ENCODE measurements around the gene ARHGAP45.

Gene ARHGAP45

DNA sequence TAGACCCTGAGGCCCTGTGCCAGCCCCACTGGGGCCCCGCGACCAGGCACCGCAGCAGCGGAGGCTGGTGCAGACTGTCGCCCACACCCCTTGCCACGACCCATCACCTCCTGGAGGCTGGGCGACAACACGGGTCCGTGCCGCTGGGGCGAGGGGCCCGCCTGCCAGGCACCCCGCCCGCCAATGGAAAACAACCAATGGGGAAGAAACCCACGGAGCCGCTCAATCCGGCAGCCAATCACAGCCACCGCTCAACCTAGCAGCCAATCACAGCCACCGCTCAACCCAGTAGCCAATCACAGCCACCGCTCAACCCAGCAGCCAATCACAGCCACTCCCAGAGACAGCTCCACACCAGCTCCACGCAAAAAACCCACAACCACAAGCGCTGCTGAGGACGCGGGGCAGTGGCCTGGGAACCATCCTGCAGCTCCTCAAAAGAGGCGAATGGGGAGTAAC lies 66.5 kb downstream of the ARHGAP45 start:
- Histone ChIP-seq H3K27me3 (ENCODE audit: control insufficient read depth in 3 of 3, insufficient read depth in 3 of 3, low read depth in 1 of 3, low read length in 3 of 3) (no peaks in the 10 kb centered on the region), H4K8ac (ENCODE audit: low read depth, low read length) (no peak overlapping the region), H3K14ac (ENCODE audit: low read length) (no peak overlapping the region), H3K4me1 (ENCODE audit: control insufficient read depth in 2 of 2, insufficient read depth in 1 of 2, low read depth in 1 of 2, low read length in 2 of 2) (peaks cover 13 to 19% of the 10 kb centered on the region in 2 donors), H2AK5ac (ENCODE audit: low read depth, low read length) (peak overlapping the region; percentile 90), H3K9ac (ENCODE audit: low read depth, low read length, poor library complexity) (no peak overlapping the region), H3K36me3 (replicated peaks in 1 of 2; ENCODE audit: control insufficient read depth in 2 of 2, insufficient read depth in 2 of 2, low read length in 2 of 2) (peaks cover 0 to 8% of the 10 kb centered on the region in 2 donors), H3K18ac (ENCODE audit: low read length) (peak overlapping the region; percentile 48), H3K23ac (ENCODE audit: low read depth, low read length, poor library complexity) (peak overlapping the region; percentile 60), H2BK120ac (ENCODE audit: low read depth, low read length) (no peak overlapping the region), H3K4me3 (ENCODE audit: low read length in 2 of 2) (no peak overlapping the region), H3K4ac (ENCODE audit: low read length) (no peak overlapping the region), H2BK12ac (ENCODE audit: low read length) (no peak overlapping the region), H3K9me3 (replicated peaks in 1 of 2; ENCODE audit: control insufficient read depth in 2 of 2, insufficient read depth in 1 of 2, low read depth in 1 of 2, low read length in 2 of 2) (no peaks in the 10 kb centered on the region), H2BK15ac (ENCODE audit: low read length) (no peak overlapping the region), H2BK5ac (ENCODE audit: low read length) (no peak overlapping the region), H4K91ac (ENCODE audit: low read depth, low read length, poor library complexity) (no peak overlapping the region), H3K4me2 (ENCODE audit: insufficient read depth, low read length, poor library complexity, severe bottlenecking) (no peak overlapping the region), H2AFZ (ENCODE audit: low read length) (no peak overlapping the region), H3K79me1 (ENCODE audit: low read depth, low read length) (peaks cover 5% of the 10 kb centered on the region), H3K27ac (replicated peaks; ENCODE audit: low read length) (no peak overlapping the region)
- DNase-seq (ENCODE audit: low spot score): no peak
- no CpG with 5 or more reads among the region's 25 CpGs for WGBS, 2 donors (ENCODE audit: extremely low coverage in 2 of 2, insufficient read length in 2 of 2, insufficient replicate concordance in 1 of 2)

GRCh38 chr19:1134431-1134830 lies 67.5 kb downstream of the ARHGAP45 start:
- no CpG with 5 or more reads among the region's 11 CpGs for whole genome bisulfite sequencing, 2 donors (ENCODE audit: extremely low coverage in 2 of 2, insufficient read length in 2 of 2, insufficient replicate concordance in 1 of 2)
- Histone ChIP-seq H3K9ac (ENCODE audit: low read depth, low read length, poor library complexity) (no peak overlapping the region), H3K9me3 (replicated peaks in 1 of 2; ENCODE audit: control insufficient read depth in 2 of 2, insufficient read depth in 1 of 2, low read depth in 1 of 2, low read length in 2 of 2) (no peaks in the 10 kb centered on the region), H3K4me3 (ENCODE audit: low read length in 2 of 2) (peak overlapping the region in 1 of 2 donors; percentile 8), H4K8ac (ENCODE audit: low read depth, low read length) (no peak overlapping the region), H3K4ac (ENCODE audit: low read length) (no peak overlapping the region), H3K79me1 (ENCODE audit: low read depth, low read length) (peaks cover 5% of the 10 kb centered on the region), H2BK5ac (ENCODE audit: low read length) (no peak overlapping the region), H3K18ac (ENCODE audit: low read length) (peak overlapping the region; percentile 57), H2AFZ (ENCODE audit: low read length) (no peak overlapping the region), H3K4me1 (ENCODE audit: control insufficient read depth in 2 of 2, insufficient read depth in 1 of 2, low read depth in 1 of 2, low read length in 2 of 2) (peaks cover 13 to 19% of the 10 kb centered on the region in 2 donors), H3K27me3 (ENCODE audit: control insufficient read depth in 3 of 3, insufficient read depth in 3 of 3, low read depth in 1 of 3, low read length in 3 of 3) (no peaks in the 10 kb centered on the region), H3K27ac (replicated peaks; ENCODE audit: low read length) (no peak overlapping the region), H4K91ac (ENCODE audit: low read depth, low read length, poor library complexity) (no peak overlapping the region), H2BK15ac (ENCODE audit: low read length) (no peak overlapping the region), H2BK12ac (ENCODE audit: low read length) (peak overlapping the region; percentile 22), H3K14ac (ENCODE audit: low read length) (peak overlapping the region; percentile 100), H3K4me2 (ENCODE audit: insufficient read depth, low read length, poor library complexity, severe bottlenecking) (no peak overlapping the region), H2BK120ac (ENCODE audit: low read depth, low read length) (no peak overlapping the region), H3K23ac (ENCODE audit: low read depth, low read length, poor library complexity) (peak overlapping the region; percentile 60), H3K36me3 (replicated peaks in 1 of 2; ENCODE audit: control insufficient read depth in 2 of 2, insufficient read depth in 2 of 2, low read length in 2 of 2) (peaks cover 0 to 8% of the 10 kb centered on the region in 2 donors), H2AK5ac (ENCODE audit: low read depth, low read length) (peak overlapping the region; percentile 81)
- no peak for DNase-seq (ENCODE audit: low spot score)

DNA sequence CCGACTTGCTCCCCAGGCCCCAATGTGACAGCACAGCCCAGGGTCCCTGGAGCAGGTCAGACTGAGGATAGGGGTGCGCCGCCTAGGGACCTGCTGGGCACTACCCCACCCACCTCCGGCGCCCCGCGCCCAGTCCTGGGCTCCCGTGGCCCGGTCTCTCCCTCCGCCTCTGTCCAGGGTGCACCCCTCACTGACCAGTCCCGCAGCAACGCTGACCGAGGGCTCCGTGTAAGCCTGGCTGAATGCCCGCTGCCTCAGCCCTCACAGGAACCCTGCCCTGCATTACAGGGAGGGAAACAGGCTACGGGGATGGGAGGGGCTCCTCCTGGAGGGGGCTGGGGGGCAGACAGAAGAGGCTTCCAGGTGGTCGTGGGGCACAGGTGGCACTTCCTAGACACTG lies 68.5 kb downstream of the ARHGAP45 start:
- Histone ChIP-seq H4K8ac (ENCODE audit: low read depth, low read length) (no peak overlapping the region), H2BK12ac (ENCODE audit: low read length) (no peak overlapping the region), H3K18ac (ENCODE audit: low read length) (no peak overlapping the region), H2BK15ac (ENCODE audit: low read length) (no peak overlapping the region), H3K36me3 (replicated peaks in 1 of 2; ENCODE audit: control insufficient read depth in 2 of 2, insufficient read depth in 2 of 2, low read length in 2 of 2) (peaks cover 0 to 8% of the 10 kb centered on the region in 2 donors), H2BK120ac (ENCODE audit: low read depth, low read length) (no peak overlapping the region), H3K14ac (ENCODE audit: low read length) (no peak overlapping the region), H3K9me3 (replicated peaks in 1 of 2; ENCODE audit: control insufficient read depth in 2 of 2, insufficient read depth in 1 of 2, low read depth in 1 of 2, low read length in 2 of 2) (no peaks in the 10 kb centered on the region), H3K9ac (ENCODE audit: low read depth, low read length, poor library complexity) (peak overlapping the region; percentile 44), H3K27ac (replicated peaks; ENCODE audit: low read length) (no peak overlapping the region), H3K4ac (ENCODE audit: low read length) (no peak overlapping the region), H3K4me3 (ENCODE audit: low read length in 2 of 2) (no peak overlapping the region), H3K23ac (ENCODE audit: low read depth, low read length, poor library complexity) (no peak overlapping the region), H2BK5ac (ENCODE audit: low read length) (no peak overlapping the region), H3K79me1 (ENCODE audit: low read depth, low read length) (peaks cover 7% of the 10 kb centered on the region), H2AK5ac (ENCODE audit: low read depth, low read length) (peak overlapping the region; percentile 63), H3K27me3 (ENCODE audit: control insufficient read depth in 3 of 3, insufficient read depth in 3 of 3, low read depth in 1 of 3, low read length in 3 of 3) (no peaks in the 10 kb centered on the region), H3K4me2 (ENCODE audit: insufficient read depth, low read length, poor library complexity, severe bottlenecking) (no peak overlapping the region), H4K91ac (ENCODE audit: low read depth, low read length, poor library complexity) (no peak overlapping the region), H2AFZ (ENCODE audit: low read length) (no peak overlapping the region), H3K4me1 (ENCODE audit: control insufficient read depth in 2 of 2, insufficient read depth in 1 of 2, low read depth in 1 of 2, low read length in 2 of 2) (peaks cover 13 to 19% of the 10 kb centered on the region in 2 donors)
- no peak for DNase-seq (ENCODE audit: low spot score)
- WGBS, 2 donors (ENCODE audit: extremely low coverage in 2 of 2, insufficient read length in 2 of 2, insufficient replicate concordance in 1 of 2): no CpG with 5 or more reads among the region's 17 CpGs

- H2BK12ac ChIP-seq (ENCODE audit: low read length): no peak overlapping the region
- H3K18ac ChIP-seq (ENCODE audit: low read length): peak overlapping the region; percentile 27
- no peak overlapping the region for H4K8ac ChIP-seq (ENCODE audit: low read depth, low read length)
- no peak overlapping the region for H2AFZ ChIP-seq (ENCODE audit: low read length)
- WGBS, 2 donors (ENCODE audit: extremely low coverage in 2 of 2, insufficient read length in 2 of 2, insufficient replicate concordance in 1 of 2): no CpG with 5 or more reads among the region's 12 CpGs
- no peak overlapping the region for H3K9ac ChIP-seq (ENCODE audit: low read depth, low read length, poor library complexity)
- peaks cover 8% of the 10 kb centered on the region for H3K79me1 ChIP-seq (ENCODE audit: low read depth, low read length)
- DNase-seq (ENCODE audit: low spot score): no peak
- H3K4me2 ChIP-seq (ENCODE audit: insufficient read depth, low read length, poor library complexity, severe bottlenecking): no peak overlapping the region
- H3K4ac ChIP-seq (ENCODE audit: low read length): no peak overlapping the region
- peak overlapping the region; percentile 6 for H2BK15ac ChIP-seq (ENCODE audit: low read length)
- H3K4me3 ChIP-seq (ENCODE audit: low read length in 2 of 2): no peak overlapping the region
- no peak overlapping the region for H3K27ac ChIP-seq (replicated peaks; ENCODE audit: low read length)
- H3K23ac ChIP-seq (ENCODE audit: low read depth, low read length, poor library complexity): peak overlapping the region; percentile 43
- H2AK5ac ChIP-seq (ENCODE audit: low read depth, low read length): no peak overlapping the region
- H3K36me3 ChIP-seq (replicated peaks in 1 of 2; ENCODE audit: control insufficient read depth in 2 of 2, insufficient read depth in 2 of 2, low read length in 2 of 2): peaks cover 0 to 8% of the 10 kb centered on the region in 2 donors
- no peak overlapping the region for H2BK5ac ChIP-seq (ENCODE audit: low read length)
- H3K9me3 ChIP-seq (replicated peaks in 1 of 2; ENCODE audit: control insufficient read depth in 2 of 2, insufficient read depth in 1 of 2, low read depth in 1 of 2, low read length in 2 of 2): no peaks in the 10 kb centered on the region
- no peak overlapping the region for H3K14ac ChIP-seq (ENCODE audit: low read length)
- no peak overlapping the region for H2BK120ac ChIP-seq (ENCODE audit: low read depth, low read length)
- no peak overlapping the region for H4K91ac ChIP-seq (ENCODE audit: low read depth, low read length, poor library complexity)
- no peaks in the 10 kb centered on the region for H3K27me3 ChIP-seq (ENCODE audit: control insufficient read depth in 3 of 3, insufficient read depth in 3 of 3, low read depth in 1 of 3, low read length in 3 of 3)
- H3K4me1 ChIP-seq (ENCODE audit: control insufficient read depth in 2 of 2, insufficient read depth in 1 of 2, low read depth in 1 of 2, low read length in 2 of 2): peaks cover 13 to 18% of the 10 kb centered on the region in 2 donors
Measured at GRCh38 chr19:1136201-1136600, 69.2 kb downstream of the ARHGAP45 start.
